ENCODE results near the gene RAB18.

DNA sequence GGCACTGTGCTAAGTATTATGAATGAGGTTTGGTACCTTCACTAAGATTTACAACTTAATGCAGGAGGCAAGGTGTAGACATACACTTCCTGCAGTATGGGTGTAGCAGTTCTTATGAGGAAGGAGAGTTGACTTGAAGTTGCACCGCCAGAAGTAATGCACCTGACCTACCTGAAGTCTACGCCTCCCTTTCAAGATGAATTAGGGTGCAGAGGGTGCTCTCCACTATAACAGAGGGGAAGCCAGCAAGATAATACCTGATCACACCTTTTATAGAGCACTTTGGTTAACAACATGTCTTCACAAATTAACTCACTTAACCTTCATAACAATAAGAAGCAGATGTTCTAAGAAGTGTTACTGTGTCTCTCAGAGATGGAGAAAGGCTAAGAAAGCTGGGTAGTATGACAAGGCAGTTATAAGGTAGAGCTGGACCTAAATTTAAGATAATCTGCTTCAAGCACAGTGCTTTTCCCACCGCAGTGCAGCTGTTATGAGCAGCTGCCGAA is 552 bp upstream of the RAB18 start:
- TF ChIP-seq, protein P1, sequence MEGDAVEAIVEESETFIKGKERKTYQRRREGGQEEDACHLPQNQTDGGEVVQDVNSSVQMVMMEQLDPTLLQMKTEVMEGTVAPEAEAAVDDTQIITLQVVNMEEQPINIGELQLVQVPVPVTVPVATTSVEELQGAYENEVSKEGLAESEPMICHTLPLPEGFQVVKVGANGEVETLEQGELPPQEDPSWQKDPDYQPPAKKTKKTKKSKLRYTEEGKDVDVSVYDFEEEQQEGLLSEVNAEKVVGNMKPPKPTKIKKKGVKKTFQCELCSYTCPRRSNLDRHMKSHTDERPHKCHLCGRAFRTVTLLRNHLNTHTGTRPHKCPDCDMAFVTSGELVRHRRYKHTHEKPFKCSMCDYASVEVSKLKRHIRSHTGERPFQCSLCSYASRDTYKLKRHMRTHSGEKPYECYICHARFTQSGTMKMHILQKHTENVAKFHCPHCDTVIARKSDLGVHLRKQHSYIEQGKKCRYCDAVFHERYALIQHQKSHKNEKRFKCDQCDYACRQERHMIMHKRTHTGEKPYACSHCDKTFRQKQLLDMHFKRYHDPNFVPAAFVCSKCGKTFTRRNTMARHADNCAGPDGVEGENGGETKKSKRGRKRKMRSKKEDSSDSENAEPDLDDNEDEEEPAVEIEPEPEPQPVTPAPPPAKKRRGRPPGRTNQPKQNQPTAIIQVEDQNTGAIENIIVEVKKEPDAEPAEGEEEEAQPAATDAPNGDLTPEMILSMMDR (IDR thresholded peaks at IDR 0.05), result no peak
- no peak for TF ChIP-seq POLR2A (IDR thresholded peaks at IDR 0.05)
